GM19324 (cell line): ENCODE data around the gene MMP11.
A peak's percentile ranks its signal among the peaks of the same experiment; 100 is the strongest.

Experiments used
- ATAC-seq: cut with Tn5 transposase; IDR thresholded peaks from one replicate; pipeline ENCODE4 v1.9.1; 2021; ENCODE audit warnings: mild to moderate bottlenecking, moderate library complexity; ENCODE audit not compliant: unreplicated experiment, low FRiP score

Gene MMP11

GRCh38 chr22:23779731-23780130 lies 7.1 kb downstream of the MMP11 start:
- ATAC-seq, result no peak

DNA sequence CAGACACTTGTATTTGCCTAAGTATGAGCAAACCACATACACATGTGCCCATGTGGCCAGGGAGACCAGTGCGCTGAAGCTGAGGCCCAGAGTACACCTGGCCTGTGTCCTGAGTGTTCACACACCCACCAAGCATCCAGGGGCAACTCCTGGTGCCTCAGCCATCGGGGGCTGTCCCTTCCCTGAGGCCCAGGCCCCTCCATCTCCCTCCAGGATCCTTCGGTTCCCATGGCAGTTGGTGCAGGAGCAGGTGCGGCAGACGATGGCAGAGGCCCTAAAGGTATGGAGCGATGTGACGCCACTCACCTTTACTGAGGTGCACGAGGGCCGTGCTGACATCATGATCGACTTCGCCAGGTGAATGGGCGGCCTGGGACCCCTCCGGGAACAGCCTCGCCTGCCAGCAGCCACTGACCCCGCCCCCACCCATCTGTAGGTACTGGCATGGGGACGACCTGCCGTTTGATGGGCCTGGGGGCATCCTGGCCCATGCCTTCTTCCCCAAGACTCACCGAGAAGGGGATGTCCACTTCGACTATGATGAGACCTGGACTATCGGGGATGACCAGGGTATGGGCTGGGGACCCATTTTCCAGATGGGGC lies 7.6 kb downstream of the MMP11 start:
- ATAC-seq, result no peak

DNA sequence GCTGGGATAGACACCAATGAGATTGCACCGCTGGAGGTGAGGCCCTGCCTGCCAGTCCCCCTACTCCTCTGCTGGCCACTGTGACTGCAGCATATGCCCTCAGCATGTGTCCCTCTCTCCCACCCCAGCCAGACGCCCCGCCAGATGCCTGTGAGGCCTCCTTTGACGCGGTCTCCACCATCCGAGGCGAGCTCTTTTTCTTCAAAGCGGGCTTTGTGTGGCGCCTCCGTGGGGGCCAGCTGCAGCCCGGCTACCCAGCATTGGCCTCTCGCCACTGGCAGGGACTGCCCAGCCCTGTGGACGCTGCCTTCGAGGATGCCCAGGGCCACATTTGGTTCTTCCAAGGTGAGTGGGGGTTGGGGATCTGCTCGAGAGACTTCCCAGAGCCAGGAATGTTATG lies 8.4 kb downstream of the MMP11 start:
- no peak for ATAC-seq

- ATAC-seq, result no peak
Measured at GRCh38 chr22:23781511-23782183, 9.0 kb downstream of the MMP11 start.

GRCh38 chr22:23782252-23782651 lies 9.6 kb downstream of the MMP11 start:
- no peak for ATAC-seq

DNA sequence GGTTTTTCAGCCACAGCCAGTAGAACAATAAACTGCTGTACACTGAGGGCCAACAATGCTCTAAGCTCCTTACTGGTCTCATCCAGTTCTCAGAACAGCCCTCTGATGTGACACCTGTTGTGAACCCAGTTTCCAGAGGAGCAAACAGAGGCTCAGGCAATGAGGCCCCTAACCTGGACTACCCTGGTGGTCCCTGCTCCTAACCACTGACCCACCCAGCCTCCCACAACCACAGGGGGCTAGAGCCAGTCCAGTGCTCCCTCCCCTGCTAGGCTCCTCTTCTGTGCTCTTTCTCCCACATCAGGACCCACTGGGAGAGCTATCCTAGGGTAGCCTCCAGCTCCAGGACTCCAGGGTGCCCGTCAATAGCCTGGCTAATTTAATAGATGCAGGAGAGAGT lies 10.1 kb downstream of the MMP11 start:
- ATAC-seq, result no peak

DNA sequence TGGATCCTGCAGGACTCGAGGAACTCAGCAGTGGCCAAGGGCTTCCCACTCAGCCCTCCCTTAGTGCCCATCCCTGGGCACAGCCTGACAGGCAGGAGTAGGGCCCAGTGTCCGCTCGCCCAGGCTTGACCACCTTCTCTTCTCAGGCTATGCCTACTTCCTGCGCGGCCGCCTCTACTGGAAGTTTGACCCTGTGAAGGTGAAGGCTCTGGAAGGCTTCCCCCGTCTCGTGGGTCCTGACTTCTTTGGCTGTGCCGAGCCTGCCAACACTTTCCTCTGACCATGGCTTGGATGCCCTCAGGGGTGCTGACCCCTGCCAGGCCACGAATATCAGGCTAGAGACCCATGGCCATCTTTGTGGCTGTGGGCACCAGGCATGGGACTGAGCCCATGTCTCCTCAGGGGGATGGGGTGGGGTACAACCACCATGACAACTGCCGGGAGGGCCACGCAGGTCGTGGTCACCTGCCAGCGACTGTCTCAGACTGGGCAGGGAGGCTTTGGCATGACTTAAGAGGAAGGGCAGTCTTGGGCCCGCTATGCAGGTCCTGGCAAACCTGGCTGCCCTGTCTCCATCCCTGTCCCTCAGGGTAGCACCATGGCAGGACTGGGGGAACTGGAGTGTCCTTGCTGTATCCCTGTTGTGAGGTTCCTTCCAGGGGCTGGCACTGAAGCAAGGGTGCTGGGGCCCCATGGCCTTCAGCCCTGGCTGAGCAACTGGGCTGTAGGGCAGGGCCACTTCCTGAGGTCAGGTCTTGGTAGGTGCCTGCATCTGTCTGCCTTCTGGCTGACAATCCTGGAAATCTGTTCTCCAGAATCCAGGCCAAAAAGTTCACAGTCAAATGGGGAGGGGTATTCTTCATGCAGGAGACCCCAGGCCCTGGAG lies 10.9 kb downstream of the MMP11 start:
- no peak for ATAC-seq

DNA sequence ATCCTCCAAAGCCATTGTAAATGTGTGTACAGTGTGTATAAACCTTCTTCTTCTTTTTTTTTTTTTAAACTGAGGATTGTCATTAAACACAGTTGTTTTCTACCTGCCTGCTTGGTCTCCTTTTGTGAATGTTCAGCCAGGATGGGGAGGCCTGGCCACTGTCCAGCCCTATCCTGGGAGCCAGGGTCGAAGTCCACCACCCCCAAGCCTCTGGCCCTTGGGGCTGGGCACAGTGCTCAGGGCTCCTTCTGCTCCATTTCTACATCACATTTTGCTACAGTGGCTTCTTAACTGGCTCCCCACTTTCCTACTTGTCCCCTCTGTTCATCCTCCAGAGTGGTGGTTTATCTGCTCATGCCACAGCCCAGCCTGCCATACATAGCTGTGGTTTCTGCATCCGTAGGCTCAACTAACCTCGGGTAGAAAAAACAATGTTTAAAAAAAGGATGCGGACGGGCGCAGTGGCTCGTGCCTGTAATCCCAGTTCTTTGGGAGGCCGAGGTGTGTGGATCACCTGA lies 11.6 kb downstream of the MMP11 start:
- no peak for ATAC-seq

GRCh38 chr22:23786261-23786710 lies 13.6 kb downstream of the MMP11 start:
- no peak for ATAC-seq

GRCh38 chr22:23786752-23787599 lies 14.3 kb downstream of the MMP11 start, which contains the start of gene SMARCB1:
SMARCB1 (plus strand) TSS chr22:23786966; CDS start chr22:23787170, 204 bp downstream.
- ATAC-seq, result peak; percentile 87

- no peak for ATAC-seq
Measured at GRCh38 chr22:23787600-23787896, 14.9 kb downstream of the MMP11 start.

DNA sequence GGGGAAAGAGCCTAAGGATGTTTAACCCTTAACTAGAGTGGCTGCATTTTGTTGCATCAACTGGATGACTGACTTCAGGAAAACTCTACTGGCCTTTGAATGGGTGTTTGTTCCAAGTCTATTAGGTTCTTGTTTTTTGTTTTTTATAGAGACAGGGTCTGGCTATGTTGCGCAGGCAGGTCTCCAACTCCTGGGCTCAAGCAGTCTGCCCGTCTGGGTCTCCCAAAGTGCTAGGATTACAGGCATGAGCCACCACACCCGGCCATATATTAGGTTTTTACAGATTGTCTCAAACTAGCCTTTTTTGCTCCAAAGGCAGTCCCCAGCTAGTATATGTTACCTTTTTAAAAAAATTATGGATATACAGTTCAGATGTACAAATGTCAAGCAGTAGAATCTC lies 15.3 kb downstream of the MMP11 start:
- no peak for ATAC-seq

DNA sequence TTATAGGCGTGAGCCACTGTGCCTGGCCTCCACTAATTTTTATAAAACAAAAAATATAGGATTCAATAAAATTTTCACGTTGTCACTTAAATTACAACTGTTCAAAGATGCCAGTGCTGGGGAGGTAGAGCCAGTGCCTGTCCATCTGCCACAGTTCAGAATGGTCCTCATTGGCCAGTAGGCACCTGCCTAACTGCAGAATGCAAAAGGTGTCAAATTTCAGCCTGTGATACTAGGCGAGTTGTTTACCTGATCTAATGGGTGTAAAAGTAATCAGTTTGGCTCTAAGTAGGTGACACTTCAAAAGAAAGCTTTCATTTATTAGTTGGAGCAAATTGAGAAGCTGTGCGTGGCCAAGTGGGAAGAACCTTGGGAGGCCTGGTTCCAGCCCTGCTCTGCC lies 16.5 kb downstream of the MMP11 start:
- no peak for ATAC-seq

DNA sequence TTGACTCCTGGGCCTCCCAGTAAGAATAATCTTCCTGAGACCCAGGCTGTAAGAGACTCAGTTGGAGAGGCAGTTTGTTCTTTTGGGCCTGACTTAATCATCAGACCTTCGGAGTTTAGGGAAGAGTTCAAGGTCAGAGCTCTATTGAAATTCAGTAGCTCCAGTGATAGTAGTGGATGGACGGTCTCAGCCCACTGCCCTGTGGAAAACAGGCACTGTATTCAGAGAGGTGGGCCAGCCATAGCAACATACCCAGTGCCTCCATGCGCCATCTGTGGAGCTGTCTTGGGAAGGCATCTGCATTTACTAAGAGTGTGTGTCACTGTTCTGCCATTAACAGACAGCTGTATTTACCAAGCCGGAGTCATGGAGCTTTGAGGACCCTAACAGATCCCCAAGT lies 17.0 kb downstream of the MMP11 start:
- no peak for ATAC-seq

GRCh38 chr22:23790819-23791737 lies 18.4 kb downstream of the MMP11 start:
- ATAC-seq, result no peak

DNA sequence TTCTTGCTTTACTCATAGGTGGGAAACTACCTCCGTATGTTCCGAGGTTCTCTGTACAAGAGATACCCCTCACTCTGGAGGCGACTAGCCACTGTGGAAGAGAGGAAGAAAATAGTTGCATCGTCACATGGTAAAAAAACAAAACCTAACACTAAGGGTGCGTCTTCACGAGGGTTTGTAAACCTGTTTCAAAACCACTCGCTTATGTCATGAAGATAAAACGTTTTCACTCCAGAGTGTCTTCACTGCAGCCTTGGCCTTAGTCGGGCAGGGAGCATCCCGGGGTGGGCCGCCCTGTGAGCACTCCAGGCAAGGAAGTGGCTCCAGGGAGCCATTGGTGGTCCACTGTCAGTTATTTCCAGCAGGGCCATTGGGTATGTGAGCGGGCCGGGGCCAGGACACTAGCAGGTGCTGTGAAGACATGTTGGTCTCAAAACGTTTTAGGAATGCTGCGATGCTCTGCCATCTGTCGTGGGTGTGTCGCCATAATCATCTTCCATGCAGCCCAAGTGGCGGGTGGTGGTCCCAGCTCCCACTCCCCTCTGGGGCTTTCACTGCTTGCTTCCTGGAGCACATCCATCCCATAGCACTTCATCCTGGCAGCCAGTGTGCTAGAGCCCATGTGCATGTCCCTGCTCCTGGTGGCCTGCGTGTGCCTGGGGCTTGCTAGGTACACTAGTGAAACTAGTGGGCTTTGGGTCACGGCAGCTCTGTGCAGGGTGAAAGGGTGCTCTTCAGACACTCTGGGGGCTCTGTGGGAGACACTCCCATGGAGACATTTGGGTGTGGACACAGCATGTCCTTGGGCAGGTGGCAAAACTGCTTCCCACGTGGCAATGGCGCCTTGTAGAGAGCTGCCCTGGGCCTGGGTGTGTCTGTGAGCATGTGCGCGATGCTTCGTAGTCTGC lies 19.3 kb downstream of the MMP11 start:
- ATAC-seq, result no peak

- no peak for ATAC-seq
Measured at GRCh38 chr22:23793326-23793725, 20.7 kb downstream of the MMP11 start.

DNA sequence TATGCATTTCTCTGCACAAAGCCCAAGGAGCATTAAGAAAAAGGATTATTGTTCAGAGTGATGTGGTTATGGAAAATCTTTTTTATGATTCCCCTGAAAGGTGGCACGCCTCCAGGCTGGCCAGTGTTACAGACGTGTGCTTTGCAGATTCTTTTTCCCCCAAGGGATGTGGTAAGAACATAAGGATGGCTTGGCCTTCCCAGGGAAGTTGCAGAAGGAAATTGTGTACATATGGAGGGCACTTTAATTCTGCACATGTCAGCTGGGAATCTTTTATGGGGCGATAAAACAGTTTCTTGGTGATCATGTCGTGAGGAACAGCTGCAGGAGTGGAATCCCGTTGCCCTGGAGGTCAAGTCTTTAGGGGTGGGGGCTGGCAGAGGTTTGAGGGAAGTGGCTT lies 23.8 kb downstream of the MMP11 start:
- no peak for ATAC-seq
